Naive B cell (primary cell): Measurements from ENCODE around the gene HIVEP2. TPM values are rescaled to one million over a fixed set of nuclear protein-coding genes. Genes with fewer than 3 reads are reported as not detected.

Experiments used
- ATAC-seq, 2 donors: fragments of 150-1000 bp; cut with Tn5 transposase; 2 replicates each; pipeline ENCODE4 v1.10.0; 2021; ENCODE audit warnings: low read depth in 2 of 2, mild to moderate bottlenecking in 2 of 2, moderate library complexity in 2 of 2
- DNase-seq: peaks from one replicate; pipeline ENCODE4 v3.0.0; 2022
- H3K27ac Mint-ChIP-seq, 6 donors: one replicate each; pipeline ENCODE4 v1.8.0; 2020 to 2022; ENCODE audit warnings: mild to moderate bottlenecking in 6 of 6, mixed read lengths in 6 of 6, moderate library complexity in 5 of 6, inconsistent platforms in 2 of 6
- H3K27me3 Mint-ChIP-seq, 3 donors: one replicate each; pipeline ENCODE4 v1.8.0; 2021 to 2022; ENCODE audit warnings: mixed read lengths in 3 of 3, mild to moderate bottlenecking in 1 of 3
- H3K36me3 Mint-ChIP-seq, 2 donors: one replicate each; pipeline ENCODE4 v1.8.0; 2020 to 2022; ENCODE audit warnings: mixed read lengths in 2 of 2, inconsistent platforms in 1 of 2, mild to moderate bottlenecking in 1 of 2
- H3K4me1 Mint-ChIP-seq, 3 donors: one replicate each; pipeline ENCODE4 v1.8.0; 2020 to 2022; ENCODE audit warnings: mixed read lengths in 3 of 3, inconsistent platforms in 1 of 3, mild to moderate bottlenecking in 1 of 3, moderate library complexity in 1 of 3
- H3K4me3 Mint-ChIP-seq, 8 donors: one replicate each; pipeline ENCODE4 v1.8.0; 2020 to 2022; ENCODE audit warnings: mild to moderate bottlenecking in 8 of 8, mixed read lengths in 8 of 8, moderate library complexity in 8 of 8, inconsistent platforms in 2 of 8
- H3K9me3 Mint-ChIP-seq, 7 donors: one replicate each; pipeline ENCODE4 v1.8.0; 2020 to 2022; ENCODE audit warnings: mixed read lengths in 7 of 7, mild to moderate bottlenecking in 5 of 7, inconsistent platforms in 2 of 7, moderate library complexity in 1 of 7
- polyA plus RNA-seq, 6 donors: library from polyadenylated mRNA; unstranded; fragments of 300-500 nt; fragmentation: Illumina TruSeq; gene quantifications; one replicate each; pipeline ENCODE4 v1.2.3, GENCODE V29; 2021; ENCODE audit warnings: low read depth in 6 of 6

Gene HIVEP2
- polyA plus RNA-seq, 6 donors from 2014 or later, result 2.7 to 10.2 (median 5.4) TPM

GRCh38 chr6:142906945-142907470 is 38.0 kb downstream of the HIVEP2 start:
- Mint-ChIP-seq H3K4me3 (peak overlapping the region in 7 of 8 donors; percentile 12 to 65 (median 47)), H3K9me3 (peaks cover 0 to 5% (median 0%) of the 10 kb centered on the region in 7 donors), H3K36me3 (no peaks in the 10 kb centered on the region), H3K4me1 (peaks cover 32 to 53% (median 50%) of the 10 kb centered on the region in 3 donors), H3K27me3 (no peaks in the 10 kb centered on the region), H3K27ac (peak overlapping the region in 5 of 6 donors; percentile 6 to 73 (median 47))
- DNase-seq (no peak), ATAC-seq (no peak)

- Mint-ChIP-seq H3K4me1 (peaks cover 35 to 53% (median 47%) of the 10 kb centered on the region in 3 donors), H3K27me3 (no peaks in the 10 kb centered on the region), H3K4me3 (peak overlapping the region in 1 of 8 donors; percentile 76), H3K9me3 (peaks cover 0 to 5% (median 0%) of the 10 kb centered on the region in 7 donors), H3K36me3 (peaks cover 0 to 6% of the 10 kb centered on the region in 2 donors), H3K27ac (peak overlapping the region in 4 of 6 donors; percentile 35 to 91 (median 45))
- no peak for DNase-seq
- no peak for ATAC-seq
Measured at GRCh38 chr6:142903812-142904211, 41.2 kb downstream of the HIVEP2 start.

- H3K4me3 Mint-ChIP-seq, result peak overlapping the region; percentile 8 to 76 (median 63)
- H3K36me3 Mint-ChIP-seq, result peaks cover 0 to 6% of the 10 kb centered on the region in 2 donors
- DNase-seq, result peak; percentile 44
- ATAC-seq, result peak; percentile 95 to 99
- peaks cover 28 to 46% (median 40%) of the 10 kb centered on the region in 3 donors for H3K4me1 Mint-ChIP-seq
- no peaks in the 10 kb centered on the region for H3K27me3 Mint-ChIP-seq
- H3K27ac Mint-ChIP-seq, result peak overlapping the region; percentile 60 to 97 (median 90)
- H3K9me3 Mint-ChIP-seq, result no peaks in the 10 kb centered on the region
Measured at GRCh38 chr6:142902636-142903053, 42.3 kb downstream of the HIVEP2 start.

- peaks cover 0 to 6% of the 10 kb centered on the region in 2 donors for H3K36me3 Mint-ChIP-seq
- peak overlapping the region in 1 of 8 donors; percentile 18 for H3K4me3 Mint-ChIP-seq
- H3K9me3 Mint-ChIP-seq, result no peaks in the 10 kb centered on the region
- peak overlapping the region in 3 of 6 donors; percentile 89 to 92 (median 91) for H3K27ac Mint-ChIP-seq
- no peak for ATAC-seq
- peaks cover 18 to 35% (median 29%) of the 10 kb centered on the region in 3 donors for H3K4me1 Mint-ChIP-seq
- no peaks in the 10 kb centered on the region for H3K27me3 Mint-ChIP-seq
- DNase-seq, result no peak
Measured at GRCh38 chr6:142901611-142902010, 43.4 kb downstream of the HIVEP2 start.

GRCh38 chr6:142900227-142900971 is 44.6 kb downstream of the HIVEP2 start:
- DNase-seq (no peak), ATAC-seq (no peak)
- Mint-ChIP-seq H3K36me3 (peaks cover 0 to 6% of the 10 kb centered on the region in 2 donors), H3K4me1 (peaks cover 22 to 36% (median 33%) of the 10 kb centered on the region in 3 donors), H3K27me3 (no peaks in the 10 kb centered on the region), H3K9me3 (no peaks in the 10 kb centered on the region), H3K27ac (peak overlapping the region in 1 of 6 donors; percentile 2), H3K4me3 (peak overlapping the region in 1 of 8 donors; percentile 58)

- Mint-ChIP-seq H3K9me3 (no peaks in the 10 kb centered on the region), H3K4me1 (peaks cover 22 to 37% (median 29%) of the 10 kb centered on the region in 3 donors), H3K4me3 (no peak overlapping the region)
Measured at GRCh38 chr6:142898927-142899895, 45.8 kb downstream of the HIVEP2 start.

GRCh38 chr6:142897659-142898058 is 47.3 kb downstream of the HIVEP2 start:
- DNase-seq (no peak), ATAC-seq (no peak)
- Mint-ChIP-seq H3K4me3 (no peak overlapping the region), H3K27ac (no peak overlapping the region), H3K27me3 (no peaks in the 10 kb centered on the region), H3K4me1 (peaks cover 13 to 24% (median 15%) of the 10 kb centered on the region in 3 donors), H3K9me3 (no peaks in the 10 kb centered on the region), H3K36me3 (peaks cover 0 to 6% of the 10 kb centered on the region in 2 donors)

More at GRCh38 chr6:142898927-142899895, 45.8 kb downstream of the HIVEP2 start:
- Mint-ChIP-seq H3K27ac (peak overlapping the region in 1 of 6 donors; percentile 57), H3K27me3 (no peaks in the 10 kb centered on the region), H3K36me3 (peaks cover 0 to 6% of the 10 kb centered on the region in 2 donors)
- no peak for DNase-seq
- ATAC-seq, result no peak

- peaks cover 10 to 18% (median 12%) of the 10 kb centered on the region in 3 donors for H3K4me1 Mint-ChIP-seq
- peaks cover 0 to 6% of the 10 kb centered on the region in 2 donors for H3K36me3 Mint-ChIP-seq
- no peaks in the 10 kb centered on the region for H3K9me3 Mint-ChIP-seq
- DNase-seq (no peak), ATAC-seq (no peak)
- H3K4me3 Mint-ChIP-seq, result no peak overlapping the region
- no peak overlapping the region for H3K27ac Mint-ChIP-seq
- no peaks in the 10 kb centered on the region for H3K27me3 Mint-ChIP-seq
Measured at GRCh38 chr6:142896732-142897131, 48.2 kb downstream of the HIVEP2 start.

GRCh38 chr6:142893088-142893487 is 51.9 kb downstream of the HIVEP2 start:
- DNase-seq, result no peak
- no peak overlapping the region for H3K4me3 Mint-ChIP-seq
- peaks cover 3 to 9% of the 10 kb centered on the region in 2 donors for H3K36me3 Mint-ChIP-seq

GRCh38 chr6:142892254-142893021 is 52.5 kb downstream of the HIVEP2 start:
- Mint-ChIP-seq H3K4me3 (no peak overlapping the region), H3K4me1 (peaks cover 20 to 35% (median 32%) of the 10 kb centered on the region in 3 donors), H3K36me3 (peaks cover 3 to 9% of the 10 kb centered on the region in 2 donors), H3K27ac (peak overlapping the region in 4 of 6 donors; percentile 19 to 66 (median 42)), H3K9me3 (peaks cover 0 to 5% (median 0%) of the 10 kb centered on the region in 7 donors), H3K27me3 (no peaks in the 10 kb centered on the region)
- ATAC-seq, result no peak
- no peak for DNase-seq

More at GRCh38 chr6:142893088-142893487, 51.9 kb downstream of the HIVEP2 start:
- Mint-ChIP-seq H3K27ac (no peak overlapping the region), H3K27me3 (no peaks in the 10 kb centered on the region), H3K9me3 (peaks cover 0 to 5% (median 0%) of the 10 kb centered on the region in 7 donors), H3K4me1 (peaks cover 16 to 30% (median 26%) of the 10 kb centered on the region in 3 donors)
- ATAC-seq, result no peak

GRCh38 chr6:142891454-142891853 is 53.5 kb downstream of the HIVEP2 start:
- Mint-ChIP-seq H3K9me3 (peaks cover 0 to 5% (median 0%) of the 10 kb centered on the region in 7 donors), H3K36me3 (peaks cover 3 to 9% of the 10 kb centered on the region in 2 donors), H3K27ac (peak overlapping the region in 3 of 6 donors; percentile 62 to 83 (median 66)), H3K4me1 (peaks cover 29 to 45% (median 42%) of the 10 kb centered on the region in 3 donors), H3K4me3 (no peak overlapping the region), H3K27me3 (no peaks in the 10 kb centered on the region)
- DNase-seq (no peak), ATAC-seq (no peak)

- H3K36me3 Mint-ChIP-seq, result peaks cover 3 to 9% of the 10 kb centered on the region in 2 donors
- H3K9me3 Mint-ChIP-seq, result peaks cover 0 to 5% (median 0%) of the 10 kb centered on the region in 7 donors
- no peaks in the 10 kb centered on the region for H3K27me3 Mint-ChIP-seq
- peak overlapping the region in 5 of 6 donors; percentile 32 to 94 (median 85) for H3K27ac Mint-ChIP-seq
- peaks cover 40 to 60% (median 58%) of the 10 kb centered on the region in 3 donors for H3K4me1 Mint-ChIP-seq
- H3K4me3 Mint-ChIP-seq, result peak overlapping the region in 2 of 8 donors; percentile 18 to 30
- ATAC-seq, result no peak
- no peak for DNase-seq
Measured at GRCh38 chr6:142888456-142888855, 56.5 kb downstream of the HIVEP2 start.
